A549 (cell line): ENCODE measurements around the gene TSPAN14. TPM values are rescaled to one million over a fixed set of nuclear protein-coding genes. Genes with fewer than 3 reads are reported as not detected.
A peak's percentile ranks its signal among the peaks of the same experiment; 100 is the strongest.

Experiments used
- ATAC-seq, 2 experiments: fragments of 200-7000 bp in 1 of 2; fragments of >200 bp in 1 of 2; cut with Nextera tagmentation in 1 of 2; cut with Tn5 transposase in 1 of 2; 3 replicates each; pipeline versions ENCODE4 v1.8.0 to v1.9.1; 2018 to 2020; ENCODE audit warnings: mild to moderate bottlenecking in 1 of 2, moderate library complexity in 1 of 2
- CTCF ChIA-PET: fragments of 300-600 bp; sonication (Branson Sonifier 250); formaldehyde crosslinking; extraction: SDS; loops from one replicate; lab custom pipeline; 2021; ENCODE audit warnings: antibody characterized with exemption, inconsistent platforms; lab: Yijun Ruan, JAX
- POLR2A ChIA-PET: fragments of 350-600 bp; formaldehyde crosslinking; extraction: SDS; loops from one replicate; lab custom pipeline; 2021; ENCODE audit warnings: antibody characterized with exemption, inconsistent platforms; lab: Yijun Ruan, JAX
- DNase-seq, 2 experiments: peaks; one replicate each; pipeline versions ENCODE4 v3.0.0 to v3.0.0-alpha.2; 2011 to 2016; ENCODE audit warnings: low read depth in 1 of 2, low spot score in 1 of 2
- FAIRE-seq: peaks from 2 replicates; lab custom pipeline; 2011; peaks lifted over from hg19 to GRCh38; lab: Jason Lieb, UNC
- H3K27ac ChIP-seq, 2 experiments: fragments of >200 bp; sonication (Bioruptor Twin); formaldehyde crosslinking; 3 replicates each; pipeline ENCODE4 v1.5.1; 2016 to 2017
- H3K4me1 ChIP-seq: fragments of >200 bp; sonication (Bioruptor Twin); formaldehyde crosslinking; 3 replicates; pipeline ENCODE4 v1.6.1; 2016
- H3K4me2 ChIP-seq: fragments of >200 bp; sonication (Bioruptor Twin); formaldehyde crosslinking; 3 replicates; pipeline ENCODE4 v1.6.1; 2016
- H3K4me3 ChIP-seq: fragments of >200 bp; sonication (Bioruptor Twin); formaldehyde crosslinking; 3 replicates; pipeline ENCODE4 v1.5.1; 2016
- H3K9me3 ChIP-seq: fragments of >200 bp; sonication (Bioruptor Twin); formaldehyde crosslinking; 3 replicates; pipeline ENCODE4 v1.6.1; 2016
- BCL3 ChIP-seq: fragments of >200 bp; sonication (Bioruptor Twin); formaldehyde crosslinking; IDR thresholded peaks from 3 replicates; pipeline ENCODE4 v1.6.1; 2016
- CBX2 ChIP-seq: fragments of 200-600 bp; sonication (generic); IDR thresholded peaks from 2 replicates; pipeline ENCODE4 v1.6.1; 2016; ENCODE audit warnings: low read depth, mild to moderate bottlenecking, borderline replicate concordance
- CTCF ChIP-seq: fragments of >200 bp; sonication (Bioruptor Twin); formaldehyde crosslinking; IDR thresholded peaks from 3 replicates; pipeline ENCODE4 v1.5.1; 2016
- FOSB ChIP-seq: fragments of 250-450 bp; sonication (Bioruptor Pico); IDR thresholded peaks from 2 replicates; pipeline ENCODE4 v1.5.0; 2020; ENCODE audit warnings: mild to moderate bottlenecking, moderate library complexity
- FOXS1 ChIP-seq: fragments of 250-450 bp; sonication (Bioruptor Pico); IDR thresholded peaks from 2 replicates; pipeline ENCODE4 v1.5.0; 2020; ENCODE audit warnings: mild to moderate bottlenecking, moderate library complexity
- JUN ChIP-seq, 2 experiments: fragments of >200 bp; sonication (Bioruptor Twin); formaldehyde crosslinking; IDR thresholded peaks; 2 replicates in 1 of 2; 3 replicates in 1 of 2; pipeline ENCODE4 v1.6.1; 2016 to 2017
- MAX ChIP-seq: IDR thresholded peaks from 2 replicates; pipeline ENCODE4 v1.6.1; 2012
- PHF8 ChIP-seq: fragments of 200-600 bp; sonication (generic); IDR thresholded peaks from 2 replicates; pipeline ENCODE4 v1.6.1; 2016; ENCODE audit warnings: low read depth, mild to moderate bottlenecking, antibody characterized with exemption, moderate library complexity, borderline replicate concordance
- RAD21 ChIP-seq, 2 experiments: fragments of >200 bp in 1 of 2; sonication (Bioruptor Twin) in 1 of 2; formaldehyde crosslinking in 1 of 2; IDR thresholded peaks in 1 of 2; conservative IDR thresholded peaks in 1 of 2; 2 replicates in 1 of 2; 3 replicates in 1 of 2; pipeline ENCODE4 v1.6.1; 2012 to 2018; ENCODE audit warnings: inconsistent platforms in 1 of 2
- SMC3 ChIP-seq: fragments of >200 bp; sonication (Bioruptor Twin); formaldehyde crosslinking; IDR thresholded peaks from 3 replicates; pipeline ENCODE4 v1.6.1; 2018; ENCODE audit warnings: inconsistent platforms
- TP53 ChIP-seq: fragments of 250-450 bp; sonication (Bioruptor Pico); IDR thresholded peaks from 2 replicates; pipeline ENCODE4 v1.5.0; 2021; ENCODE audit warnings: mild to moderate bottlenecking, moderate library complexity
- ZNF302 ChIP-seq: fragments of 250-450 bp; sonication (Bioruptor Pico); IDR thresholded peaks from 2 replicates; pipeline ENCODE4 v1.9.0; 2021; ENCODE audit warnings: inconsistent platforms, mild to moderate bottlenecking, moderate library complexity
- WGBS: methylation state at CpG from one replicate; pipeline ENCODE4 v1.1.6; 2017; ENCODE audit errors: missing lambda C conversion rate; 5-methylcytosine and 5-hydroxymethylcytosine counted together
- polyA plus RNA-seq, 4 experiments: library from polyadenylated mRNA; depleted of rRNA in 3 of 4; stranded (reverse); fragments of >200 nt; fragmentation: RNase III in 1 of 4; extraction: RNeasy Plus Mini Kit Qiagen cat#74134 plus additional on column Dnase treatment in 1 of 4; gene quantifications; 2 replicates in 3 of 4; 3 replicates in 1 of 4; pipeline ENCODE4 v1.2.3, GENCODE V29; 2011 to 2017

TSPAN14 gene
- polyA plus RNA-seq, 2 of the 4 experiments (the other 2 are of a cell fraction): 87.0 to 124 TPM

- Histone ChIP-seq H3K4me1 (peaks cover 26% of the 10 kb centered on the region), H3K9me3 (no peaks in the 10 kb centered on the region), H3K27ac (peak overlapping the region; percentile 64 to 80), H3K4me3 (no peak overlapping the region), H3K4me2 (peak overlapping the region; percentile 18; the same call in 2 of the 3 replicates)
- FAIRE-seq: peak; percentile 43
- POLR2A ChIA-PET: interaction anchor here (1.0 to 2.1 kb wide), 3 partner anchors 9 to 61 kb away, joined by 3 to 8 read pairs (median 5); no protein-coding TSS in a partner anchor
- 21% methylated on average over 11 of the region's 11 CpGs for WGBS
- ATAC-seq: peak; percentile 88 to 92
- peak; percentile 83 to 89 for DNase-seq
- CTCF ChIA-PET: interaction anchor here (0.6 to 38.6 kb wide), 74 partner anchors 8 to 907 kb away, joined by 3 to 928 read pairs (median 6); partner anchors contain the start of genes PRXL2A, SH2D4B and TSPAN14
- TF ChIP-seq MAX (peak; percentile 47), CTCF (peak; percentile 98), RAD21 (conservative IDR thresholded peaks at IDR 0.05 in 1 of 2, IDR thresholded peaks at IDR 0.05 in 1 of 2) (peak; percentile 99), TP53 (CRISPR knock-in tag) (0 out of 2 replicates have a peak, but pooled peaks have one; percentile 14), JUN (IDR thresholded peaks at IDR 0.05) (peak in 1 of 2 experiments; percentile 26; a peak in 1 of 5 replicates), SMC3 (peak; percentile 96), PHF8 (no peak), BCL3 (no peak)
These were observed 9.3 kb upstream of the TSPAN14 start for GRCh38 chr10:80444646-80445319.

- peaks cover 36% of the 10 kb centered on the region for H3K4me1 ChIP-seq
- DNase-seq: no peak
- H3K9me3 ChIP-seq: peaks cover 14% of the 10 kb centered on the region
- no peak for TF ChIP-seq FOXS1 (CRISPR knock-in tag)
- no peak for TF ChIP-seq FOSB (CRISPR knock-in tag)
- no peak for TF ChIP-seq ZNF302
- TF ChIP-seq, all 56 proteins: peak for 0
- ATAC-seq (no peak), FAIRE-seq (no peak)
- WGBS: 79% methylated on average over 7 of the region's 7 CpGs
- no peak overlapping the region for H3K4me3 ChIP-seq
- peak overlapping the region; percentile 60 to 80; a peak in 5 of 6 replicates for H3K27ac ChIP-seq
- POLR2A ChIA-PET: interaction anchor here (0.7 kb wide), 1 partner anchor 58 kb away, joined by 6 read pairs; no protein-coding TSS in a partner anchor
- CTCF ChIA-PET: interaction anchor here (0.6 to 38.6 kb wide), 9 partner anchors 18 to 886 kb away, joined by 3 to 928 read pairs (median 4); no protein-coding TSS in a partner anchor
- H3K4me2 ChIP-seq: no peak overlapping the region
These were observed 6.5 kb upstream of the TSPAN14 start for GRCh38 chr10:80447436-80448190.

GRCh38 chr10:80448209-80448942 is 5.7 kb upstream of the TSPAN14 start:
- CTCF ChIA-PET: interaction anchor here (0.8 to 38.6 kb wide), 10 partner anchors 14 to 476 kb away, joined by 3 to 928 read pairs (median 5); no protein-coding TSS in a partner anchor
- no peak for FAIRE-seq

More at GRCh38 chr10:80448209-80448942, 5.7 kb upstream of the TSPAN14 start:
- 99% methylated on average over 4 of the region's 4 CpGs for WGBS
- Histone ChIP-seq H3K9me3 (peaks cover 14% of the 10 kb centered on the region), H3K4me3 (no peak overlapping the region), H3K4me2 (no peak overlapping the region), H3K27ac (peak overlapping the region in 1 of 2 experiments; percentile 80; a peak in 2 of 6 replicates), H3K4me1 (peaks cover 39% of the 10 kb centered on the region)
- TF ChIP-seq CBX2: no peak
- ATAC-seq (no peak), DNase-seq (no peak)
- POLR2A ChIA-PET: interaction anchor here (0.7 kb wide), 1 partner anchor 57 kb away, joined by 6 read pairs; no protein-coding TSS in a partner anchor
